GM06990 (cell line): Measurements from ENCODE around the gene P3H2.

Source experiments
- DNase-seq: peaks from one replicate; pipeline ENCODE4 v3.0.0-alpha.2; 2011; ENCODE audit not compliant: insufficient read length; ENCODE audit errors: extremely low read depth
- H3K27me3 ChIP-seq: replicated peaks from 2 replicates; pipeline ENCODE4 v1.6.0; 2011; ENCODE audit warnings: low read length; ENCODE audit not compliant: control insufficient read depth, insufficient read depth
- H3K36me3 ChIP-seq: 2 replicates; pipeline ENCODE4 v1.5.1; 2011; ENCODE audit warnings: low read length; ENCODE audit not compliant: control insufficient read depth, insufficient read depth
- H3K4me3 ChIP-seq: replicated peaks from 2 replicates; pipeline ENCODE4 v1.5.1; 2011; ENCODE audit warnings: low read depth, mild to moderate bottlenecking, control low read depth, low read length
- CTCF ChIP-seq: IDR thresholded peaks from 2 replicates; pipeline ENCODE4 v1.5.1; 2011; ENCODE audit warnings: low read length, control low read depth, mild to moderate bottlenecking, inconsistent platforms; ENCODE audit not compliant: insufficient read depth, poor library complexity, severe bottlenecking

The P3H2 gene

DNA sequence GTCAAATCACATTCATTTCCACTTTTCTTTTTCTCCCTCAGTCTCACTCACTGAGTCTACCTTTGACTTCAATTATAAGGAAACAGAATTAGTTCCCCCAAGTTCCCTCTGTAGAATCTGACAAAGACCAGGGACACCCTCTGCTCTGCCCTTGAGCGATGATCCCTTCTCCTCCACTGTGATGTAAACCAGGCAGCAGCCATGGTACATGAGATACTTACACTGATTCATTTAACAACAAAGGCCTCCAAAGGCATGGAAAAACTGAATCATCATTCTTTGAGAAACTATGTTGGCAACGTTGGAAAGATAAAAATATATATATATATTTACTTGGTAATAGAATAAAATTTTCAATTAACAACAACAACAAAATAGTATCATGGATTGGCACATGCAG lies 84.1 kb downstream of the P3H2 start:
- DNase-seq = no peak
- no peak for TF ChIP-seq CTCF
- H3K27me3 ChIP-seq = no peaks in the 10 kb centered on the region
- H3K4me3 ChIP-seq = no peak overlapping the region
- no peaks in the 10 kb centered on the region for H3K36me3 ChIP-seq

GRCh38 chr3:190034446-190034845 lies 86.3 kb downstream of the P3H2 start:
- no peak for TF ChIP-seq CTCF

DNA sequence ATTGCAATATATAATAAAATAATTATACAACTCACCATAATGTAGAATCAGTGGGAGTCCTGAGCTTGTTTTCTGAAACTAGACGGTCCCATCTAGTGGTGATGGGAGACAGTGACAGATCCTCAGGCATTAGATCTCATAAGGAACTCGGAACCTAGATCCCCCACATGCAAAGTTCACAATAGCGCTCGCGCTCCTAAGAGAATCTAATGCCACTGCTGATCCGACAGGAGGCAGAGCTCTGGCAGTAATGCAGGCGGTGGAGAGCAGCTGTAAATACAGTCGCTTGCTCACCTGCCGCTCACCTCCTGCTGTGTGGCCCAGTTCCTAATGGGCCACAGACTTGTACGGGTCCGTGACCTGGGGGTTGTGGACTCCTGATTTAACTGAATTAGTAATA lies 87.8 kb downstream of the P3H2 start:
- no peak for TF ChIP-seq CTCF
- no peaks in the 10 kb centered on the region for H3K27me3 ChIP-seq
- no peaks in the 10 kb centered on the region for H3K36me3 ChIP-seq
- no peak overlapping the region for H3K4me3 ChIP-seq
- no peak for DNase-seq

More at GRCh38 chr3:190034446-190034845, 86.3 kb downstream of the P3H2 start:
- no peak for DNase-seq
- no peaks in the 10 kb centered on the region for H3K36me3 ChIP-seq
- H3K4me3 ChIP-seq = no peak overlapping the region
- no peaks in the 10 kb centered on the region for H3K27me3 ChIP-seq

DNA sequence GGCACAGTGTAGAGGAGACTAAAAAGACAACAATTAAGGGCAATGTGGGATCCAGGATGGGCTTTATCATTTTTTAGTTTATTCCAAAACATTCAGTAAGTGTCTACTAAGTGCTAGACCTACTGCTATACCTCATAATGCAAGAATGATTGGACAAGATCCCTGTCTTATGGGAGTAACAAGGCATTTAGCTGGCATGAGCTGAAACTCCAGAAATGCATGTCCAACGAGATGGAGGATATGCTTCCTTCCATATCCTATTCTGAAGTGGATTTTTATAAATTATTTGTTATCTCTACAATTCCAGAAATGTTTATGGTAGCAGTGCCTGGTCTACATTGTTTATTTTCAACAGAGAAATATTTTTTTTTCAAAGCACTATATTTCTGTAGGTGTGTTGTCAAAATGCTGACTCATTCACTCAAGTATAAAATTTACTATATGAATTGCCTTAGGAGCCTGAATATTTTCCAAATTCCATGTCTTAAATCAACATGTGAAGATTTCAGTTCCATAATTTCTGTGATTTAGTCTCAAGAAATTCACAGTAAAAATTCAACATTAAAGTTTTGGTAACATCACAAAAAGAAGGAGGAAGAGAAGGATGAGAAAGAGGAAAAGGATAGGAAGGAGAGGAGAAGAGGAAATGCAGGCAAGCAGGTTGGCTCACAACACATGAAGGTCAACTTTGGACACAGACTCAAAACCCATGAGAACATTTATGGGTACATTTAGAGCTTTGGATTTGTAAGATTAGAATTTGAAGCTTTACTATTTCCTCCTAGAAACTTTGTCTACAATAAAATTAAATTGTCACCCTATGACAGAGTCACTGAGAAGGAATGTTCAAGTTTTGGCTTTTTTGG lies 88.6 kb downstream of the P3H2 start:
- no peaks in the 10 kb centered on the region for H3K27me3 ChIP-seq
- no peak overlapping the region for H3K4me3 ChIP-seq
- no peak for DNase-seq
- no peaks in the 10 kb centered on the region for H3K36me3 ChIP-seq
- no peak for TF ChIP-seq CTCF

DNA sequence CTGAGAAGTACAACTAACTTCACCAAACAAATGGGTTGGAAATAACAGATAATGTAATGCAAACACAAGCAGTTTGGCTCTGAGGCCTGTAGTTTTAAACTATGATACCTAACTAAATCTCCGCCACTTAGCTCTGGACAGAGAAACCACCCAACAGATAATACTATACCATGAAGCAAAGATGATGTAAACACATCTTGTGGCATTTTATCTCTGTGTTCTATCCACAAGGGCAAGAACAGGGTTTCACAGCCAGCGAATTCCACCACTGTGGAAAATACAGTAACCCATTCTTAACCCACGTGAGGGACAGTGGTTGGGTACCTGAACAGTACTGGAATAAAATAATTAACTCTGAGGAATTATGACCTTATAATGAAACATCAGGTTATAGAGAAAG lies 93.6 kb downstream of the P3H2 start:
- Histone ChIP-seq H3K36me3 (no peaks in the 10 kb centered on the region), H3K27me3 (no peaks in the 10 kb centered on the region), H3K4me3 (no peak overlapping the region)
- TF ChIP-seq CTCF = no peak
- DNase-seq = no peak
